ENCODE measurements around the gene WDR74. TPM values are rescaled to one million over a fixed set of nuclear protein-coding genes. Genes with fewer than 3 reads are reported as not detected.
A peak's percentile ranks its signal among the peaks of the same experiment; 100 is the strongest.

The WDR74 gene
- total RNA-seq, 1 experiment from 2014 or later, result 72.4 TPM

GRCh38 chr11:62835336-62835735 lies 4.1 kb downstream of the WDR74 start:
- CTCF ChIA-PET, result no interaction called here
- BruUV-seq (replicated peaks), result no TSS peak
- H4K20me1 ChIP-seq (ENCODE audit: insufficient read depth), result peaks cover 2% of the 10 kb centered on the region
- no peaks in the 10 kb centered on the region for H3K9me3 ChIP-seq (ENCODE audit: insufficient read depth, low read depth)
- POLR2A ChIA-PET (ENCODE audit: unreplicated experiment), result no interaction called here
- intact Hi-C loops (cut with micrococcal nuclease; ENCODE audit: unreplicated experiment), result no loop called here
- peaks cover 24% of the 10 kb centered on the region for H3K36me3 ChIP-seq (ENCODE audit: low read depth)
- no peak for DNase-seq
- no peak for TF ChIP-seq EZH2 (IDR thresholded peaks at IDR 0.05; ENCODE audit: low read depth)
- TF ChIP-seq, protein P1, sequence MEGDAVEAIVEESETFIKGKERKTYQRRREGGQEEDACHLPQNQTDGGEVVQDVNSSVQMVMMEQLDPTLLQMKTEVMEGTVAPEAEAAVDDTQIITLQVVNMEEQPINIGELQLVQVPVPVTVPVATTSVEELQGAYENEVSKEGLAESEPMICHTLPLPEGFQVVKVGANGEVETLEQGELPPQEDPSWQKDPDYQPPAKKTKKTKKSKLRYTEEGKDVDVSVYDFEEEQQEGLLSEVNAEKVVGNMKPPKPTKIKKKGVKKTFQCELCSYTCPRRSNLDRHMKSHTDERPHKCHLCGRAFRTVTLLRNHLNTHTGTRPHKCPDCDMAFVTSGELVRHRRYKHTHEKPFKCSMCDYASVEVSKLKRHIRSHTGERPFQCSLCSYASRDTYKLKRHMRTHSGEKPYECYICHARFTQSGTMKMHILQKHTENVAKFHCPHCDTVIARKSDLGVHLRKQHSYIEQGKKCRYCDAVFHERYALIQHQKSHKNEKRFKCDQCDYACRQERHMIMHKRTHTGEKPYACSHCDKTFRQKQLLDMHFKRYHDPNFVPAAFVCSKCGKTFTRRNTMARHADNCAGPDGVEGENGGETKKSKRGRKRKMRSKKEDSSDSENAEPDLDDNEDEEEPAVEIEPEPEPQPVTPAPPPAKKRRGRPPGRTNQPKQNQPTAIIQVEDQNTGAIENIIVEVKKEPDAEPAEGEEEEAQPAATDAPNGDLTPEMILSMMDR (conservative IDR thresholded peaks at IDR 0.05), result no peak
- peaks cover 56% of the 10 kb centered on the region for H3K79me2 ChIP-seq (ENCODE audit: low read depth)
- H3K27ac ChIP-seq, result no peak overlapping the region
- H3K4me1 ChIP-seq (replicated peaks; ENCODE audit: insufficient read depth), result peaks cover 22% of the 10 kb centered on the region
- no peaks in the 10 kb centered on the region for H3K9me2 ChIP-seq (ENCODE audit: insufficient read depth)
- peaks cover 56% of the 10 kb centered on the region for H3F3A ChIP-seq (ENCODE audit: insufficient read depth, low read depth)
- H3K27me3 ChIP-seq (ENCODE audit: insufficient read depth, low read depth), result no peaks in the 10 kb centered on the region
- H2AFZ ChIP-seq, result no peak overlapping the region
- no peak overlapping the region for H3K4me3 ChIP-seq
- no peak overlapping the region for H3K4me2 ChIP-seq

GRCh38 chr11:62832336-62833234 lies 6.8 kb downstream of the WDR74 start, which contains the start of gene TEX54:
Gene TEX54, minus strand, starts transcription at chr11:62832841.
- TF ChIP-seq, protein P1 (conservative IDR thresholded peaks at IDR 0.05), result no peak
- no peak for TF ChIP-seq EZH2 (IDR thresholded peaks at IDR 0.05; ENCODE audit: low read depth)
- Histone ChIP-seq H3K4me1 (replicated peaks; ENCODE audit: insufficient read depth) (peaks cover 22% of the 10 kb centered on the region), H3K36me3 (ENCODE audit: low read depth) (peaks cover 33% of the 10 kb centered on the region), H2AFZ (peak within 1 kb of the TSS; percentile 76), H4K20me1 (ENCODE audit: insufficient read depth) (peaks cover 17% of the 10 kb centered on the region), H3K9me3 (ENCODE audit: insufficient read depth, low read depth) (no peaks in the 10 kb centered on the region), H3K4me3 (peak within 1 kb of the TSS; percentile 100), H3F3A (ENCODE audit: insufficient read depth, low read depth) (peaks cover 39% of the 10 kb centered on the region), H3K4me2 (peak within 1 kb of the TSS; percentile 100), H3K27me3 (ENCODE audit: insufficient read depth, low read depth) (no peaks in the 10 kb centered on the region), H3K27ac (peak within 1 kb of the TSS; percentile 77), H3K9me2 (ENCODE audit: insufficient read depth) (no peaks in the 10 kb centered on the region), H3K79me2 (ENCODE audit: low read depth) (peaks cover 66% of the 10 kb centered on the region)
- intact Hi-C loops (cut with micrococcal nuclease; ENCODE audit: unreplicated experiment), result loop anchor here (1.0 to 2.0 kb wide), 2 partner anchors 27 to 452 kb away; partner anchors contain the start of gene NXF1
- ChIA-PET CTCF (interaction anchor here (1.0 kb wide), 1 partner anchor 48 kb away, joined by 5 read pairs; the partner anchor contains the start of gene SLC3A2), POLR2A (ENCODE audit: unreplicated experiment) (interaction anchor here (0.6 to 1.3 kb wide), 6 partner anchors 9 to 168 kb away, joined by 5 to 19 read pairs (median 10); partner anchors contain the start of genes C11orf98, CSKMT, HNRNPUL2 and ZBTB3)
- DNase-seq, result peak in 1 of 2 experiments; percentile 3
- BruUV-seq (replicated peaks), result TSS peak; percentile 82

GRCh38 chr11:62831520-62832335 lies 7.7 kb downstream of the WDR74 start, which contains the start of gene STX5:
Gene STX5, minus strand, starts transcription at chr11:62832051. Its CDS starts 808 bp downstream, at chr11:62831243.
- BruUV-seq (replicated peaks), result no TSS peak
- Histone ChIP-seq H3K4me3 (peak within 1 kb of the TSS; percentile 100), H3K4me2 (peak within 1 kb of the TSS; percentile 100), H2AFZ (peak within 1 kb of the TSS; percentile 76), H3K27ac (peak within 1 kb of the TSS; percentile 77), H3K4me1 (replicated peaks; ENCODE audit: insufficient read depth) (peaks cover 22% of the 10 kb centered on the region), H4K20me1 (ENCODE audit: insufficient read depth) (peaks cover 24% of the 10 kb centered on the region), H3K27me3 (ENCODE audit: insufficient read depth, low read depth) (no peaks in the 10 kb centered on the region), H3K79me2 (ENCODE audit: low read depth) (peaks cover 64% of the 10 kb centered on the region), H3K9me2 (ENCODE audit: insufficient read depth) (no peaks in the 10 kb centered on the region), H3K36me3 (ENCODE audit: low read depth) (peaks cover 34% of the 10 kb centered on the region), H3F3A (ENCODE audit: insufficient read depth, low read depth) (peaks cover 33% of the 10 kb centered on the region), H3K9me3 (ENCODE audit: insufficient read depth, low read depth) (no peaks in the 10 kb centered on the region)
- intact Hi-C loops (cut with micrococcal nuclease; ENCODE audit: unreplicated experiment), result loop anchor here (1.0 to 2.0 kb wide), 4 partner anchors 8 to 451 kb away; partner anchors contain the start of genes NXF1, TMEM179B and WDR74
- TF ChIP-seq, protein P1 (conservative IDR thresholded peaks at IDR 0.05), result no peak
- no peak for TF ChIP-seq EZH2 (IDR thresholded peaks at IDR 0.05; ENCODE audit: low read depth)
- ChIA-PET POLR2A (ENCODE audit: unreplicated experiment) (interaction anchor here (0.6 to 1.3 kb wide), 10 partner anchors 10 to 276 kb away, joined by 3 to 19 read pairs (median 8); partner anchors contain the start of genes C11orf98, CSKMT, HNRNPUL2 and ZBTB3), CTCF (interaction anchor here (0.6 kb wide), 1 partner anchor 701 kb away, joined by 3 read pairs; no protein-coding TSS in a partner anchor)
- DNase-seq, result peak; percentile 96 to 99
